HepG2 (cell line): ENCODE measurements around the gene LPIN3. TPM values are rescaled to one million over a fixed set of nuclear protein-coding genes. Genes with fewer than 3 reads are reported as not detected.

Source experiments
- BRCA1 ChIP-seq: sonication (generic); formaldehyde crosslinking; IDR thresholded peaks from 2 replicates; pipeline ENCODE4 v1.4.0; 2020; ENCODE audit warnings: missing genetic modification reagents
- CBFB ChIP-seq: sonication (generic); formaldehyde crosslinking; IDR thresholded peaks from 2 replicates; pipeline ENCODE4 v1.4.0; 2020; ENCODE audit warnings: missing genetic modification reagents
- ESRRA ChIP-seq: sonication (generic); formaldehyde crosslinking; IDR thresholded peaks from 2 replicates; pipeline ENCODE4 v1.5.1; 2020; ENCODE audit warnings: mild to moderate bottlenecking, low read depth, missing genetic modification reagents
- GATA4 ChIP-seq: sonication (generic); IDR thresholded peaks from 2 replicates; pipeline ENCODE4 v1.6.1; 2016; ENCODE audit warnings: antibody characterized with exemption, low read depth, borderline replicate concordance
- HES4 ChIP-seq: sonication (generic); formaldehyde crosslinking; IDR thresholded peaks from 2 replicates; pipeline ENCODE4 v1.9.0; 2021; ENCODE audit warnings: mild to moderate bottlenecking, missing genetic modification reagents, borderline replicate concordance
- HOXD1 ChIP-seq: sonication (generic); formaldehyde crosslinking; IDR thresholded peaks from 2 replicates; pipeline ENCODE4 v1.5.0; 2020; ENCODE audit warnings: missing genetic modification reagents
- IRX3 ChIP-seq: sonication (generic); formaldehyde crosslinking; IDR thresholded peaks from 2 replicates; pipeline ENCODE4 v1.8.1; 2023; ENCODE audit warnings: mild to moderate bottlenecking, low read depth, missing genetic modification reagents, borderline replicate concordance
- KDM4B ChIP-seq: sonication (generic); formaldehyde crosslinking; IDR thresholded peaks from 2 replicates; pipeline ENCODE4 v1.4.0; 2020; ENCODE audit warnings: missing genetic modification reagents
- PAWR ChIP-seq: sonication (generic); formaldehyde crosslinking; IDR thresholded peaks from 2 replicates; pipeline ENCODE4 v1.4.0; 2020; ENCODE audit warnings: missing genetic modification reagents, mild to moderate bottlenecking, borderline replicate concordance
- PCBP1 ChIP-seq: fragments of 200-400 bp; formaldehyde crosslinking; IDR thresholded peaks from 2 replicates; pipeline ENCODE4 v1.6.1; 2017; ENCODE audit warnings: mild to moderate bottlenecking, low read depth, low read length, borderline replicate concordance
- SRSF4 ChIP-seq: fragments of 200-400 bp; formaldehyde crosslinking; IDR thresholded peaks from one replicate; pipeline ENCODE4 v1.6.1; 2018; ENCODE audit warnings: mild to moderate bottlenecking, low read depth, low read length, moderate library complexity; ENCODE audit not compliant: poor library complexity, severe bottlenecking
- SYNCRIP ChIP-seq: fragments of 200-400 bp; formaldehyde crosslinking; IDR thresholded peaks from 2 replicates; pipeline ENCODE4 v1.6.1; 2018; ENCODE audit warnings: mild to moderate bottlenecking, low read depth, low read length; ENCODE audit not compliant: insufficient read depth
- TBX3 ChIP-seq: fragments of 450-650 bp; IDR thresholded peaks from 2 replicates; pipeline ENCODE4 v1.6.1; 2017; ENCODE audit warnings: antibody characterized with exemption, mild to moderate bottlenecking, inconsistent platforms, borderline replicate concordance
- TP53 ChIP-seq: sonication (generic); formaldehyde crosslinking; conservative IDR thresholded peaks from 2 replicates; pipeline ENCODE4 v1.4.0; 2020; ENCODE audit warnings: missing genetic modification reagents
- ZMAT3 ChIP-seq: sonication (generic); formaldehyde crosslinking; conservative IDR thresholded peaks from 2 replicates; pipeline ENCODE4 v1.7.0; 2021; ENCODE audit warnings: missing genetic modification reagents
- ZNF143 ChIP-seq: sonication (generic); formaldehyde crosslinking; IDR thresholded peaks from 2 replicates; pipeline ENCODE4 v1.4.0; 2020; ENCODE audit warnings: missing genetic modification reagents
- ZNF674 ChIP-seq: sonication (generic); formaldehyde crosslinking; IDR thresholded peaks from 2 replicates; pipeline ENCODE4 v1.5.0; 2020; ENCODE audit warnings: low read depth, mild to moderate bottlenecking, missing genetic modification reagents
- ZNF792 ChIP-seq: IDR thresholded peaks from 2 replicates; pipeline ENCODE4 v1.6.1; 2016
- ZSCAN30 ChIP-seq: sonication (generic); formaldehyde crosslinking; IDR thresholded peaks from 2 replicates; pipeline ENCODE4 v1.5.0; 2020; ENCODE audit warnings: mild to moderate bottlenecking, missing genetic modification reagents
- polyA plus RNA-seq, 8 experiments: library from polyadenylated mRNA; depleted of rRNA in 3 of 8; stranded (reverse) in 7 of 8; unstranded in 1 of 8; fragments of >200 nt; fragmentation: Illumina TruSeq in 4 of 8; extraction: Trizol in 4 of 8; gene quantifications; 2 replicates each; pipeline versions ENCODE4 v1.2.1 to v1.2.3, GENCODE V29; 2011 to 2016; ENCODE audit warnings: low read depth in 4 of 8, missing spikeins in 1 of 8, mixed read lengths in 1 of 8; ENCODE audit not compliant: insufficient read depth in 1 of 8
- total RNA-seq, 5 experiments: library from RNA; depleted of rRNA; stranded (reverse); fragments of >200 nt; fragmentation: Illumina TruSeq; extraction: Trizol; gene quantifications; 2 replicates each; pipeline ENCODE4 v1.2.3, GENCODE V29; 2016; ENCODE audit warnings: low read depth in 1 of 5
- TF ChIP-seq, protein P1 (sequence below): sonication (generic); formaldehyde crosslinking; IDR thresholded peaks from 2 replicates; pipeline ENCODE4 v1.4.0; 2020; ENCODE audit warnings: missing genetic modification reagents, borderline replicate concordance
- TF ChIP-seq, protein P2 (sequence below): sonication (generic); formaldehyde crosslinking; IDR thresholded peaks from 2 replicates; pipeline ENCODE4 v1.5.1; 2020; ENCODE audit warnings: mild to moderate bottlenecking, missing genetic modification reagents, moderate library complexity
- TF ChIP-seq, protein P3 (sequence below): sonication (generic); formaldehyde crosslinking; IDR thresholded peaks from 2 replicates; pipeline ENCODE4 v1.4.0; 2020; ENCODE audit warnings: missing genetic modification reagents
- TF ChIP-seq, protein P4 (sequence below): sonication (generic); formaldehyde crosslinking; IDR thresholded peaks from 2 replicates; pipeline ENCODE4 v1.5.0; 2020; ENCODE audit warnings: missing genetic modification reagents
- TF ChIP-seq, protein P5 (sequence below), 2 experiments: fragments of 450-650 bp in 1 of 2; sonication (generic) in 1 of 2; formaldehyde crosslinking; IDR thresholded peaks; 2 replicates each; pipeline versions ENCODE4 v1.5.0 to v1.8.0; 2020 to 2022; ENCODE audit warnings: mild to moderate bottlenecking in 1 of 2, missing genetic modification reagents in 1 of 2

The LPIN3 gene
- total and polyA plus RNA-seq, 2 of the 13 experiments (the other 11 are each of a cell fraction or from before 2014, with no cell fraction given), result 14.2 to 28.6 TPM

DNA sequence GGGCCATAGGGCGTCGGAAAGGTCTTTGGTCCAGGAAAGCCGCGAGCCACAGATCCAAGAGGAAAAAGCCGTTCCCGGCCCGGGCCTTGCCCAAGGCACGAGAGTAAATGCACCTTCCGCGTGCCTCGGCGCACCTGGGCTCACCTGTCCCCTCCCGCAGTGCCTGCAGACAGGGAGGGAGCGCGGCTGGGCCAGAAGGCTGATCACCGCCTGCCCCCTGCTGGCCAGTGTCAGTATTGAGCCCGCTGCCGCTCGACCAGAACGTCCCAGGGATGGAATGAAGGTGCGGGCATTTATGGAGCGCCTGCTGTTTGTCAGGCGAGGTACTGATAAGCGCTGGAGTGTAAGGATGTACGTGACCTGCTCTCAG, 679 bp upstream of the LPIN3 start (continued):
- TF ChIP-seq, protein P1, sequence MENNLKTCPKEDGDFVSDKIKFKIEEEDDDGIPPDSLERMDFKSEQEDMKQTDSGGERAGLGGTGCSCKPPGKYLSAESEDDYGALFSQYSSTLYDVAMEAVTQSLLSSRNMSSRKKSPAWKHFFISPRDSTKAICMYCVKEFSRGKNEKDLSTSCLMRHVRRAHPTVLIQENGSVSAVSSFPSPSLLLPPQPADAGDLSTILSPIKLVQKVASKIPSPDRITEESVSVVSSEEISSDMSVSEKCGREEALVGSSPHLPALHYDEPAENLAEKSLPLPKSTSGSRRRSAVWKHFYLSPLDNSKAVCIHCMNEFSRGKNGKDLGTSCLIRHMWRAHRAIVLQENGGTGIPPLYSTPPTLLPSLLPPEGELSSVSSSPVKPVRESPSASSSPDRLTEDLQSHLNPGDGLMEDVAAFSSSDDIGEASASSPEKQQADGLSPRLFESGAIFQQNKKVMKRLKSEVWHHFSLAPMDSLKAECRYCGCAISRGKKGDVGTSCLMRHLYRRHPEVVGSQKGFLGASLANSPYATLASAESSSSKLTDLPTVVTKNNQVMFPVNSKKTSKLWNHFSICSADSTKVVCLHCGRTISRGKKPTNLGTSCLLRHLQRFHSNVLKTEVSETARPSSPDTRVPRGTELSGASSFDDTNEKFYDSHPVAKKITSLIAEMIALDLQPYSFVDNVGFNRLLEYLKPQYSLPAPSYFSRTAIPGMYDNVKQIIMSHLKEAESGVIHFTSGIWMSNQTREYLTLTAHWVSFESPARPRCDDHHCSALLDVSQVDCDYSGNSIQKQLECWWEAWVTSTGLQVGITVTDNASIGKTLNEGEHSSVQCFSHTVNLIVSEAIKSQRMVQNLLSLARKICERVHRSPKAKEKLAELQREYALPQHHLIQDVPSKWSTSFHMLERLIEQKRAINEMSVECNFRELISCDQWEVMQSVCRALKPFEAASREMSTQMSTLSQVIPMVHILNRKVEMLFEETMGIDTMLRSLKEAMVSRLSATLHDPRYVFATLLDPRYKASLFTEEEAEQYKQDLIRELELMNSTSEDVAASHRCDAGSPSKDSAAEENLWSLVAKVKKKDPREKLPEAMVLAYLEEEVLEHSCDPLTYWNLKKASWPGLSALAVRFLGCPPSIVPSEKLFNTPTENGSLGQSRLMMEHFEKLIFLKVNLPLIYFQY (CRISPR knock-in tag), result peak; percentile 66; the same call in 1 of the 2 replicates
- TF ChIP-seq ZNF792 (CRISPR knock-in tag) (no peak), TP53 (CRISPR knock-in tag) (no peak), BRCA1 (CRISPR knock-in tag) (peak; percentile 34; the same call in 1 of the 2 replicates), HES4 (CRISPR knock-in tag) (no peak), ZSCAN30 (CRISPR knock-in tag) (no peak), ESRRA (CRISPR knock-in tag) (peak; percentile 55; the same call in 1 of the 2 replicates), ZNF674 (no peak), HOXD1 (CRISPR knock-in tag) (no peak; the same call in 1 of the 2 replicates), ZMAT3 (no peak; the same call in 1 of the 2 replicates), TBX3 (no peak), PAWR (CRISPR knock-in tag) (no peak), IRX3 (CRISPR knock-in tag) (no peak), PCBP1 (0 out of 2 replicates have a peak, but pooled peaks have one; percentile 82), GATA4 (no peak; the same call in 1 of the 2 replicates), SRSF4 (no peak), SYNCRIP (no peak), KDM4B (CRISPR knock-in tag) (peak; percentile 17; the same call in 1 of the 2 replicates), CBFB (CRISPR knock-in tag) (peak; percentile 80), ZNF143 (CRISPR knock-in tag) (no peak)
- TF ChIP-seq, protein P2, sequence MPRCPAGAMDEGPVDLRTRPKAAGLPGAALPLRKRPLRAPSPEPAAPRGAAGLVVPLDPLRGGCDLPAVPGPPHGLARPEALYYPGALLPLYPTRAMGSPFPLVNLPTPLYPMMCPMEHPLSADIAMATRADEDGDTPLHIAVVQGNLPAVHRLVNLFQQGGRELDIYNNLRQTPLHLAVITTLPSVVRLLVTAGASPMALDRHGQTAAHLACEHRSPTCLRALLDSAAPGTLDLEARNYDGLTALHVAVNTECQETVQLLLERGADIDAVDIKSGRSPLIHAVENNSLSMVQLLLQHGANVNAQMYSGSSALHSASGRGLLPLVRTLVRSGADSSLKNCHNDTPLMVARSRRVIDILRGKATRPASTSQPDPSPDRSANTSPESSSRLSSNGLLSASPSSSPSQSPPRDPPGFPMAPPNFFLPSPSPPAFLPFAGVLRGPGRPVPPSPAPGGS (CRISPR knock-in tag), result no peak
- TF ChIP-seq, protein P3, sequence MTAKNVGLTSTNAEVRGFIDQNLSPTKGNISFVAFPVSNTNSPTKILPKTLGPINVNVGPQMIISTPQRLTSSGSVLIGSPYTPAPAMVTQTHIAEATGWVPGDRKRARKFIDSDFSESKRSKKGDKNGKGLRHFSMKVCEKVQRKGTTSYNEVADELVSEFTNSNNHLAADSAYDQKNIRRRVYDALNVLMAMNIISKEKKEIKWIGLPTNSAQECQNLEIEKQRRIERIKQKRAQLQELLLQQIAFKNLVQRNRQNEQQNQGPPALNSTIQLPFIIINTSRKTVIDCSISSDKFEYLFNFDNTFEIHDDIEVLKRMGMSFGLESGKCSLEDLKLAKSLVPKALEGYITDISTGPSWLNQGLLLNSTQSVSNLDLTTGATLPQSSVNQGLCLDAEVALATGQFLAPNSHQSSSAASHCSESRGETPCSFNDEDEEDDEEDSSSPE (CRISPR knock-in tag), result peak; percentile 65
- TF ChIP-seq, protein P4, sequence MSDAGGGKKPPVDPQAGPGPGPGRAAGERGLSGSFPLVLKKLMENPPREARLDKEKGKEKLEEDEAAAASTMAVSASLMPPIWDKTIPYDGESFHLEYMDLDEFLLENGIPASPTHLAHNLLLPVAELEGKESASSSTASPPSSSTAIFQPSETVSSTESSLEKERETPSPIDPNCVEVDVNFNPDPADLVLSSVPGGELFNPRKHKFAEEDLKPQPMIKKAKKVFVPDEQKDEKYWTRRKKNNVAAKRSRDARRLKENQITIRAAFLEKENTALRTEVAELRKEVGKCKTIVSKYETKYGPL (CRISPR knock-in tag), result no peak
- TF ChIP-seq, protein P5, sequence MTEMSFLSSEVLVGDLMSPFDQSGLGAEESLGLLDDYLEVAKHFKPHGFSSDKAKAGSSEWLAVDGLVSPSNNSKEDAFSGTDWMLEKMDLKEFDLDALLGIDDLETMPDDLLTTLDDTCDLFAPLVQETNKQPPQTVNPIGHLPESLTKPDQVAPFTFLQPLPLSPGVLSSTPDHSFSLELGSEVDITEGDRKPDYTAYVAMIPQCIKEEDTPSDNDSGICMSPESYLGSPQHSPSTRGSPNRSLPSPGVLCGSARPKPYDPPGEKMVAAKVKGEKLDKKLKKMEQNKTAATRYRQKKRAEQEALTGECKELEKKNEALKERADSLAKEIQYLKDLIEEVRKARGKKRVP (CRISPR knock-in tag; IDR thresholded peaks at IDR 0.05), result no peak
